GM13977 (cell line): ENCODE results near the gene MTPN.

Experiments
- DNase-seq: peaks from one replicate; pipeline ENCODE4 v3.0.0; 2012; ENCODE audit warnings: low spot score
- CTCF ChIP-seq: IDR thresholded peaks from 2 replicates; pipeline ENCODE4 v1.5.1; 2012; ENCODE audit warnings: mild to moderate bottlenecking, control low read depth; ENCODE audit not compliant: insufficient read depth; ENCODE audit errors: extremely low read depth, missing control alignments
- in situ Hi-C: fragments of 300-500 bp; cut with MboI; formaldehyde crosslinking; loops from one replicate; pipeline ENCODE4 v1.12.0; 2022; ENCODE audit warnings: low sequenced_read_pairs, low pct_unique_long_range_greater_than_20kb, mixed read lengths, inconsistent platforms; ENCODE audit not compliant: unreplicated experiment

MTPN gene

GRCh38 chr7:135914346-135914745 is 62.8 kb downstream of the MTPN start:
- no peak for TF ChIP-seq CTCF
- in situ Hi-C loops: no loop called here
- no peak for DNase-seq

GRCh38 chr7:135913404-135913803 is 63.8 kb downstream of the MTPN start:
- DNase-seq: no peak
- TF ChIP-seq CTCF: no peak
- in situ Hi-C loops: no loop called here

GRCh38 chr7:135911099-135911498 is 66.1 kb downstream of the MTPN start:
- in situ Hi-C loops: no loop called here
- no peak for TF ChIP-seq CTCF

GRCh38 chr7:135910393-135911036 is 66.6 kb downstream of the MTPN start:
- in situ Hi-C loops: no loop called here
- DNase-seq: no peak
- TF ChIP-seq CTCF: no peak

More at GRCh38 chr7:135911099-135911498, 66.1 kb downstream of the MTPN start:
- DNase-seq: no peak

GRCh38 chr7:135905858-135906257 is 71.3 kb downstream of the MTPN start:
- no peak for DNase-seq
- TF ChIP-seq CTCF: no peak
- in situ Hi-C loops: no loop called here

GRCh38 chr7:135905355-135905754 is 71.8 kb downstream of the MTPN start:
- TF ChIP-seq CTCF: no peak
- in situ Hi-C loops: no loop called here
- DNase-seq: no peak

- no peak for DNase-seq
- TF ChIP-seq CTCF: no peak
- in situ Hi-C loops: no loop called here
Observed at GRCh38 chr7:135904282-135904681, 72.9 kb downstream of the MTPN start.
